GM12801 (cell line): ENCODE data around the gene PHEX.

Experiments used
- TF ChIP-seq, protein P1 (sequence below): IDR thresholded peaks from one replicate; pipeline ENCODE4 v1.5.1; 2011; ENCODE audit warnings: control low read depth; ENCODE audit not compliant: insufficient read length; ENCODE audit errors: extremely low read depth

Gene PHEX

DNA sequence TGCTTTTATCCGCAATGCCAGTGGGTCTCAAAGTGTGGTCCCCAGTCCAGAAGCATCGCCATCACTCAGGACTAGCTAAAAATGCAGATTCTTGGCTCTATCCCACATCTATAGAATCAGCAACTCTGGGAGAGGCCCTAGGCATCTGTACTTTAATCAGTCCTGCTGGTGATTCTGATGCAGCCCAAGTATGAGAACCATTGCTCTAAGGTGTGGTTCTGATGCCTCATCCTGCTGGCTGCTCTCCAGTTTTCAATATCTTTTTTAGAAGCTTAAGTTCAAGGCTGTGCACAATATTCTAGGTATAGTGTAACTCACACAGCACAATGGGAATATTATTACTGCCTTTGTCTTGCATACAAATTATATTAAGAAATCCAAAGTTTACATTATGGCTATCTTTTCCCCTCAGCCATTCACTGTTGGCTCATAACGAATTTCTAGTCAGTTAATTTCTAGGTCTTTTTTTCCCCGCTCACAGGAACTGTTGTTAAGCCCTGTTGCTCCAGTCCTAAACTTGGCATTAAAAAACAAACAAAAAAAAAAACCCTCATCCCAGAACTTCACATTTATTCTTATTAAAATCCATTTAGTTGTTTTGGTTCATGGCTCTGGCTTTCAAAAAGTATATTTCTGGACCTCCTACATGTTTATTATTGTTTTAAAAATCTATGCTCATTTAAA, 109.1 kb downstream of the PHEX start:
- TF ChIP-seq, protein P1, sequence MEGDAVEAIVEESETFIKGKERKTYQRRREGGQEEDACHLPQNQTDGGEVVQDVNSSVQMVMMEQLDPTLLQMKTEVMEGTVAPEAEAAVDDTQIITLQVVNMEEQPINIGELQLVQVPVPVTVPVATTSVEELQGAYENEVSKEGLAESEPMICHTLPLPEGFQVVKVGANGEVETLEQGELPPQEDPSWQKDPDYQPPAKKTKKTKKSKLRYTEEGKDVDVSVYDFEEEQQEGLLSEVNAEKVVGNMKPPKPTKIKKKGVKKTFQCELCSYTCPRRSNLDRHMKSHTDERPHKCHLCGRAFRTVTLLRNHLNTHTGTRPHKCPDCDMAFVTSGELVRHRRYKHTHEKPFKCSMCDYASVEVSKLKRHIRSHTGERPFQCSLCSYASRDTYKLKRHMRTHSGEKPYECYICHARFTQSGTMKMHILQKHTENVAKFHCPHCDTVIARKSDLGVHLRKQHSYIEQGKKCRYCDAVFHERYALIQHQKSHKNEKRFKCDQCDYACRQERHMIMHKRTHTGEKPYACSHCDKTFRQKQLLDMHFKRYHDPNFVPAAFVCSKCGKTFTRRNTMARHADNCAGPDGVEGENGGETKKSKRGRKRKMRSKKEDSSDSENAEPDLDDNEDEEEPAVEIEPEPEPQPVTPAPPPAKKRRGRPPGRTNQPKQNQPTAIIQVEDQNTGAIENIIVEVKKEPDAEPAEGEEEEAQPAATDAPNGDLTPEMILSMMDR = no peak

DNA sequence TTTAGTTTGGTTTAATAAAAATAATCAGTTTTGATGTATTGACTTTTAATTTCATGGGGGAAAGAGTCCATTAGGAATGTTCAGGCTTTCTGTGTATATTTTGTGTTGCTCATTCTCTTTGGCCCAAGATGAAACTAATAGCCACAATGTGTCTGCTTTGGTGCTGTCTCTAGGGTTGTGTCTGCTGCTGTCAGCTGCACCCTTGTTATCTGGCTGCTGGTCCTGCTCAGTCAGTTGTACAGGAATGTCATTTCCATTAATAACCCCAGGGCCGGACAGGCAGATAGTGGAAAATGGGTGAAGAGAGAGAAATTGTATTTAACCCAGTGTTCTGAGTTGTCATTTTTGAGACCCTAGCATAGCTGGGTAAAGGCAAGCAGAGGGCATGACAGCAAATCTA, 115.1 kb downstream of the PHEX start:
- TF ChIP-seq, protein P1 = no peak

DNA sequence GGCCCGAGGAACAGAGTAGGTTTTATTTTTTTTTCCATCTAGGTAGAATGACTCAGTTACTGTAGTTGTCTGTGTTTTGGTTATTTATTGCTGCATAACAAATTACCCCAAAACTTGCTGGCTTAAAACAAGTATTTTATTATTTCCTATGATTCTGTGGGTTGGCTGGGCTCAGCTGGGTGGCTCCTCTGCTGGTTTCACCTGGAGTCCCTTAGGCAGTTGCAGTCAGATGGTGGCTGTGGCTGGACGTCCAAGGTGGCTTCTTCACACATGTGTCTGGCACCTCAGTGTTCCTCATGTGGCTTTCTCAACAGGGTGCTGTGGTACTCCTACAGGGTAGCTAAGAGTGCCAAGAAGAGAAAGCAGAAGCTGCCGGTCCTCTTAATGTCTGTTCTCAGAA, 115.8 kb downstream of the PHEX start:
- TF ChIP-seq, protein P1 = no peak

DNA sequence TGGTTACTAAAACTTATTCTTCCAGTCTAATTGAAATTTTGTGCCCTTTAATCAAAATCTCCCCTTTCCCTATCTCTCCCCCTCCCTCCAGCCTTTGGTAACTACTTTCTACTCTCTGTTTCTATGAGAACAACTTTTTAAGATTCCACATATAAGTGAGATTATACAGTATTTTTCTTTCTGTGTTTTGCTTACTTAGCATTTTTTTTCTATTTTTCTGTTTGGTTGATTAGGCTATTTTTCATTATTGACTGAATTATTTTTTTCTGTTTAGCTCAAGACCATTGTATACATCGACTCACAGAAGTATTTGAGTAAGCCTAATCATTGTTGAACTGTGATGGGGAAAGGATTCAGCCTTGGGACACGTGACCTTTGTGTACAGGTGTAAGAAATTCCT, 116.4 kb downstream of the PHEX start:
- TF ChIP-seq, protein P1 = no peak

DNA sequence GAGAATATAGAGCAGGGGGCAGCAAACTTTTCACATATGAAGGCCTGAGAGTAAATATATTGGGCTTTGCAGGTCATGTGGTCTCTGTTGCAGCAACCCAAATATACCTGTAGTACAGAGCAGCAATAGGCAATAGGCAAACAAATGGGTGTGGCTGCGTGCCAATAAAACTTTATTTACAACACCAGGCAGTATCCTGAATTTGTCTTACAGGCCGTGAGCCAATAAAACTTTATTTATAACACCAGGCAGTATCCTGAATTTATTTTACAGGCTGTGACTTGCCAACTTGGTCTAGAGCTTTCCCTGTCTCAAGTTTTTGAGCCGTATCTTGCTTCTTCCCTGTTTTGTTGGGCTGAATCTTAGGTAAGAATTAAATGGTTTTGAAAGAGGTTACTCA, 118.2 kb downstream of the PHEX start:
- TF ChIP-seq, protein P1 = no peak

DNA sequence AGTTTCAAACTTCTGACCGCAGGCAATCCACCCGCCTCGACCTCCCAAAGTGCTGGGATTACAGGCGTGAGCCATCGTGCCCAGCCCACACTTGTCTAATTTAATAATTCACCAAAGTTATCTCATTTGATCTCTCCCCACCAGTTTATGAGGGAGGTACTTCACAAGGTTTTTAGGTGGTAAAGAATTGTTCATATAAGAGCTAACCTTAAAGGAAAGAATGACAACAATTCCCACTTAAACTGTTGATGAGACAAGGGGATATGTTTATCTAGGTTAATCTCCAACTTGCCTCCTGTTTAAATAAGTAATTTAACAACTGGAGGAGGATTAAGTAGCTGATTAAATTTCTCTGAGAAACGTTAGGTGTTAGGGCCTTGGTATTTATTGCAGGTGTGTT, 123.0 kb downstream of the PHEX start:
- TF ChIP-seq, protein P1 = no peak

DNA sequence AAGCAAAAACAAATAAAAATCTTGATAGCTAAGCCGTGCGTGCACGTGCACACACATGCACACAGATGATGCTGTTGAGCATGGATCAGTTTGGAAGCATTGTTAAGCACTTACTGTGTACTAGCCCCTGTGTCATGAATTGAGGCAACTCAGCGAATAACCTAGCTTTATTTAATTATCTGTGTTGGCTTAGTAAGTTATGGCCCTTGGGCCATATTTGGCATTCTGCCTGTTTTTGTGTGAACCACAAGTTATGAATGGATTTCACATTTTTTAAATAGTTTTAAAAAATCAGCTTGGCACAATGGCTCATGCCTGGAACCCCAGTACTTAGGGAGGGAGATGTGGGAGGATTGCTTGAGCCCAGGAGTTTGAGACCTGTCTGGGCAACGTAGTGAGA, 126.9 kb downstream of the PHEX start:
- TF ChIP-seq, protein P1 = no peak
